HG03432 (cell line): ENCODE measurements around the gene GEMIN4.
"Not testable (repeated sequence)": the region's sequence is repeated elsewhere in the genome, so short reads cannot be mapped to it uniquely, and the experiment has no call there.

Experiments used
- ATAC-seq: cut with Tn5 transposase; IDR thresholded peaks from one replicate; pipeline ENCODE4 v1.9.1; 2021; ENCODE audit warnings: mild to moderate bottlenecking, moderate library complexity; ENCODE audit not compliant: unreplicated experiment

GEMIN4 gene

DNA sequence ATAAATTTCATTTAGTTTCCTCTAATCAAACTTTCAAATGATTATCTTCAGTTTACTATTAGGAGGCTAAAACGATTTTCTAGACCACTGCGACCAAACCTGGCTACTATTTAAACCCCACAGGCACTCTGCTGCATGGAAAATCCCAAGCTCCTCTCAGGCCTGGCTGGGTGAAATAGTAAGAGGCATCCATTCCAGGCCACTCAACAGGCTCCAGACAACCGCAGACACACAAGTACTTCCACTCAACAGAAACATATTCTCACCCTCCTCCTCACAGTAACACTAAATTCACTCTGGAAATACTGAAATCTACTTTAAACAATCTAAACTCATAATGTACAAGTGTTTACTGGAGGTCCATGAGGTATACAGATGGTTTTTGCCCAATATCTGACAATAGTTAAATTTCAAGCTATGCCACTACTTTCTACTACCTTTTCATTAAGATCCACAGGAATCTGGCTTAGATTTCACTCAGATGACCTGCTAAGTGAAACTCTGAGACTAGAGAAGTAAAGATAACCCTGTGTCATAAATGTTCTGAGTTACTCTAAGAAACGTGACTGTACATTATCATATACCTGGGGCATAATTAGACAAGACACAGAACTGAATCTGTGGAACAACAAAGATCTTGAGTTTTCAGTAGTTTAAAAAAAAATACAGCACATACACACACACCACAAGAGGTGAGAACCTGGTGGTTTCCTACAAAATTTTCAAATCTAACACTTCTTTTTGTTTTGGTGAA is 47.8 kb downstream of the GEMIN4 start:
- ATAC-seq = no peak

- no peak for ATAC-seq
Measured at GRCh38 chr17:703081-703875, 48.8 kb downstream of the GEMIN4 start.

DNA sequence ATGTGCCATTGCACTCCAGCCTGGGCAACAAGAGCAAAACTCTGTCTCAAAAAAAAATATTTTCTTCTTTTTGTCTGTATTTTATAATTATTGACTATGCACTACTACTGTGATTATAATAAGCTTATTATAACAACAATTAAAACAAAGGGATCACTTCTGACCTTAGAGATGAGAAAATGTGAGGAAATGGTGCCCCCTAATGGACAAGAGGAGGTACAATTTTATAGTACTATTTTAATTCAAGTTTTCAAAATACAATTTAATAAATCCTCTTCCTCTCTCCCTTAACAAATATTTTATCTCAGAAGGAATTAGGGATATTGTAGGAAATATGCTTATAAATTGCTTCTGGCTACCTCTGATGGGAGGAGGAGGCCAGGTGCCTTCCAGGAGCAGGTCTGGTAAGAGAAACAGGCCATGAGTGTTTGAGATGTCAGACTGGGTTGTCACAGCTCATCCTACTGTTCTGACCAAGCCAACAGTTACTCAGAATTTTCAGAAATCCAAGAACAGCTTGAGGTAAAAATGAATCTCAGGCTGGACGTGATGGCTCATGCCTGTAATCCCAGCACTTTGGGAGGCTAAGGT is 51.5 kb downstream of the GEMIN4 start:
- ATAC-seq = no peak

- no peak for ATAC-seq
Measured at GRCh38 chr17:699345-699744, 52.7 kb downstream of the GEMIN4 start.

GRCh38 chr17:698096-698495 is 54.0 kb downstream of the GEMIN4 start:
- ATAC-seq = not testable (repeated sequence)

- no peak for ATAC-seq
Measured at GRCh38 chr17:697682-698081, 54.4 kb downstream of the GEMIN4 start.

DNA sequence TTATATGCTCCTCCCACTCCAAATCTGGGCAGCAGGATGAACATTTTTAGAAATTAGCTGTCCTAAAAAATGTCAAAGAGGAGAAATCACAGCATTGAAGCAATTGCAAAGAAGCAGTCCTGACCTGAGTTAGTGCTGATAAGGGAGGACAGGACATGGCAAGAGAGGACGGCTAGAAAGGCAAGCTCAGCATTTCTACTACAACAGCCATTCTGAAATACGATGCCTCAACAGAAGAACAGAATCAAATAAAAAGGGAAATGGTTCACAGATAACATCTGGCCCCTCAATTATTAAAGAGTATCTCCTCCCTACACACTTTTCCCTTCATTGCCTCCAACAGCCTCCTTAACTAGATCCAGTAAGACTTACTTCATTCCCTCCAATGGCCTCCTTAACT is 55.7 kb downstream of the GEMIN4 start:
- ATAC-seq = no peak
